NCI-H128 (cell line): Measurements from ENCODE around the gene U2AF1L4.

Experiments used
- DNase-seq: peaks from one replicate; lab custom pipeline; 2025; ENCODE audit not compliant: unreplicated experiment; lab: John Stamatoyannopoulos, UW

Gene U2AF1L4

DNA sequence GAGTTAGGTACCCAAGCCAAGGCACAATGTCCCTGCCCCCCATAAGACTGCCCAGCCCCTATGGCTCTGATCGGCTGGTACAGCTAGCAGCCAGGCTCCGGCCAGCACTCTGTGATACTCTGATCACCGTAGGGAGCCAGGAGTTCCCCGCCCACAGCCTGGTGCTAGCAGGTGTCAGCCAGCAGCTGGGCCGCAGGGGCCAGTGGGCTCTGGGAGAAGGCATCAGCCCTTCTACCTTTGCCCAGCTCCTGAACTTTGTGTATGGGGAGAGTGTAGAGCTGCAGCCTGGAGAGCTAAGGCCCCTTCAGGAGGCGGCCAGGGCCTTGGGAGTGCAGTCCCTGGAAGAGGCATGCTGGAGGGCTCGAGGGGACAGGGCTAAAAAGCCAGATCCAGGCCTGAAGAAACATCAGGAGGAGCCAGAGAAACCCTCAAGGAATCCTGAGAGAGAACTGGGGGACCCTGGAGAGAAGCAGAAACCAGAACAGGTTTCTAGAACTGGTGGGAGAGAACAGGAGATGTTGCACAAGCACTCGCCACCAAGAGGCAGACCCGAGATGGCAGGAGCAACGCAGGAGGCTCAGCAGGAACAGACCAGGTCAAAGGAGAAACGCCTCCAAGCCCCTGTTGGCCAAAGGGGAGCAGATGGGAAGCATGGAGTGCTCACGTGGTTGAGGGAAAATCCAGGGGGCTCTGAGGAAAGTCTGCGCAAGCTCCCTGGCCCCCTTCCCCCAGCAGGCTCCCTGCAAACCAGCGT, 30.4 kb downstream of the U2AF1L4 start:
- no peak for DNase-seq

DNA sequence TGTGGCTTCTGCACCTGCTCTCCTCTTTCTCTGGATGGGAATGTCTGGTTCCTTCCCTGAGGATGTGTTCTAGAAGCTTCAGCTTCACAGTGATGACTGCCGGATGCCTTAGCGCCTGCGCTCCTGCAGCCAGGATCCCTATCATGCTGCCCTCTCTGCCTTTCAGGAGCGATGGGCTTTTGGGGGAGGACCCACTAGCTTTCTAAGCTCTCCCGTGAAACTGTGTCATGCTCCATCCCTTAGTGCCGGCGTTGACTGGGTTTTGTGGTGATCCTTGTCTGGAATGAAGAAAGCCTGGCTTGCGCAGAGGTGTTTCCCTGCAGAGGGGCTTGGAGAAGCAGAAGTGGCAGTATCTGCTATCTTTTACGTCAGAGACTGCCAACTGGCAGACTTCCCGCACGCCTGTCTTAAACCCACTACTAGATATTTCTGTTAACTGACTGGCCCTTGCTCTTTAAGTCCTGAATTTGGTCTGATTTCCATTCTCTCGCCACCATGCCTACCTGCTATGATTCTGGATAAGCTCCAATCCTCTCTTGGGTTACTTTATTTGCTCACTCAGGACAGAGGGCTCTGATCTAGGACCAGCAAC, 31.2 kb downstream of the U2AF1L4 start:
- DNase-seq: no peak

DNA sequence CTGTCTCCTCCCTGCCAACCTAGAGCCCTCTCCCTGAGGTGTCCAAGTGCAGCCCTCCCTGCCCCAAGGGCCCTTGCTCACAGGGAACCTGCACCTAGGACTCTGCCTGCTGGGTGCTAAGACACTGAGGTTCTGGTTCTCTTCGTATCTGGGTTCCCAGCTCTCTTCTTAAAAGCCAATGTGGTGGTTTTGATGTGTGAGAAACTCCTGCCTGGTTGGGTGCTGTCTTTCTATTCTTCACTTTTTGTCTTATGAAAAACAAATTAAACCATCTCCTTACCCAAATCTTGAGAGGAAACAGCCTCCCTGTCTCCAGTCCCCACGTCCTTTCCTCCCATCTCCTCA, 31.7 kb downstream of the U2AF1L4 start:
- DNase-seq: no peak

DNA sequence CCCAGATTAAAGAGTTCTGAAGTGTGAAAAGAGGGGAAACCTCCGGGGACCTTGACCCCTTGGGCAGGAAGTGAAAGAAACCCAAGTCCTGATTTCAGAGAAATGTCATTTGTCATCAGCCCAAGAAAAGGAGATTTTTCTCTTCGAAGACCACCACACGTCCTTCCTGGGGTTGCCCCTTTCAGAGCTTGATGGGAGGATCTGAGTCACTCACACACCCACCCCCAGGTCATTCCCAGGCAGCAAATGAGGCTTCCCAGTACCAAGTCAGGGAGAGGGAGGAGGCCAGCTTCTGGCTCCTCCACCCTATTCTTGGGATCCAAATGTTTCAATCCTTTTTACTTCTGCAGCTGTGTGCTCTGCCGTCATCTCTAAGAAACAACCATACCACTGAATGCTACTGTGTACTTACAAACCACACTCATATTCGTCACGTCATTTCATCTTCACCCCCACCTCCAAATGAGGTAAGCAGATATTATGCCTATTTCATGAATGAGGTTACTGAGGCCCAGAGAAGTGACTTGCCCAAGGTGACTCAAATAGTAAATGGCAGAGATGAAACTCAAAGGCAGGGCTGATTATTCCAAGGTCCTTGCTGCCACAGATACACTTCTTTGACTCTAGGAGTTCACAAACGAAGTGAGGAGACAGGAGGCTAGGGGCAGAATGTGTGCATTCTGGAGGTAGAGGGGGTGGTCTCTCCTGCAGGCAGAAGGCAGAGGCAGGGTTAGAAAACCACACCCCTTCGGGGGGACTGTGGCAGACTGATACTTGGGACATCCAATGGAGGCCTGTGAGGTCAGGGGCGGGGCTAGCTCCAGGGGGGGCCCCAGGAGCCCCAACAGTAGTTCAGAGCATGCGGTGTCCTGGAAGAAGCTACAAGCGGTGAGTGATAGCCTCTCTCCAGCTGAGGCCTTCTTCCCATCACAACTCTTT, 32.4 kb downstream of the U2AF1L4 start:
- DNase-seq: no peak

DNA sequence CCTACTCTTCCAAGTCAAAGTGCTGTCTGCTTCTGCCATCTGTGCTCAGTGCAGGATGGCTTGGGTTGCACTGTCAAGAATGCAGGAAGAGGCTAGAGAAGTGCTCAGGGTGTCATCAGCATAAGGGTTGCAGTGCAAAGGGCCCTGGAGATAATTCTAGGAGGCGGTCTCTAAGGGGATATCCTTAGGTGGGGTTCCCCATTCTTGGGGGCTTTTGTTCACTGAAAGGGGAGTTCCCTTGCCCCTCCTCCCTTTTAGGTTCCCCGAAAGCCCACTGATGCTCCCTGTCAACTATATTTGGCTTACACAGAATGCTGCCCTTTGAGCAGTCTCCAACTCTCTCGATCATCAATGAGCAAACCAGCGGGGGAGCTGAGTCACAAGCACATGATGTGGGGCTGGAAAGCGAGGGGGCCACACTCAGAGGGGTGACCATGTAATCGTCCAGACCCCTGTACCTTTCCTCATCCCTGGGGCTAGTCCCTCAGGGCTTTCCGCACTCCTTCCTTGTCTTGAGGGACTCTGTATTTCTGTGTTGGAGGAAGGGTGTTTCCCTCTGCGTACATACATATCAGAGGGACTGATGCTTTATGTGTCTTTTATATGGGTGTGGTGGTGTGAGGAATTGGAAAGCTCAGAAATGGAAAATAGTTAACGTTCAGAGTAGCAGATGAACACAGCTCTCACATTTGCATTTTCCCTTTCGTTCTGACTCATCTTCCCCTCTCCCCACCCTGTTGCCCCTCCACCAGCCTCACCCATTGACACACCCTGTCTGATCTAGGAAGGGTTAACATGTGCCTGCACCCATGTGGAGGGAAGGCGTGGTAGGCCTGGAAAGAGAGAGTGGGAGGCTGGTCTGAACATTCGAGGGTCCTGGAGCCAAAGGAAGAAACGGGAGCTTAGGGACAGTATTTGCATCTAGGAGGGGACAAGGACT, 34.2 kb downstream of the U2AF1L4 start:
- no peak for DNase-seq

DNA sequence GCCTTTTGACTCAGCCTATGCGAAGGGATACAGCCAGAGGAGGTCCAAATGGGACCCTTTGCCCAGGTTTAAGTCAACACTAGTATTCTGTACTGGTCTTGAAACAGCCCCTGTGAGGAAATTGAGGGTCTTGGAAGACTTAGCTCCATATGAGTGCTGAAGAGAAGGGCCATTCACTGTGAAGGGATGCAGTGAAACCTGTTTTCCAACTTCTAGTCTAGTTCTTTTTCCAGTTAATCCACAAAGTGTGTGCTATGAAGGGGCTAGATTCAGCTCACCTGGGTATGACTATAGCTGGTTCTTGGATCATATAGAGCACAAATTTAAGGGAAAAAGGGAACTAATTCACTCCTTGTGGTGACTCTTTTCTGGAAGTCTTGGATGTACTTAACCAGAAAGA, 36.8 kb downstream of the U2AF1L4 start:
- no peak for DNase-seq

DNA sequence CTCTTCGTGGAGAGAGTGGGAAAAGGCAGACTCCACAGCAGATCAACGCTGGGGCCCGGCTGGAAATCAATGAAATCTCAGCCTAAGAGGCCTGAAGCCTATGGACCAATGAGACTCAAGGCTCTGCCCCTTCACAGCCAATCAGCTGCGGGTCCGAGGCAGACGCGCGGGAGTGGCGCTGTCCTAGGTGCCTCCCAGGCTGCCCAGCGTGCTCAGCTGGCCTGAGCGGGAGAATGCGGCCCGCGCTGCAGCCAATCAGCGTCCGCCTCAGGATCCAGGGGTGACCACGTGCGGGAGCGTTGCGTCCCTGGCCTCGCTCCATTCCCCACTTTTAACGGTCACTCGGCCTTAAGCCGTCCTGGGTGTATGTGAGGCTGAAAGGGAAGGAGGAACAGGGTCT, 41.0 kb downstream of the U2AF1L4 start, which contains the start of gene ZBTB32:
ZBTB32 (plus strand) TSS at position 341 of the 400 bp plus-strand sequence. CDS start 10,069 bp downstream, outside the sequence.
- no peak for DNase-seq

DNA sequence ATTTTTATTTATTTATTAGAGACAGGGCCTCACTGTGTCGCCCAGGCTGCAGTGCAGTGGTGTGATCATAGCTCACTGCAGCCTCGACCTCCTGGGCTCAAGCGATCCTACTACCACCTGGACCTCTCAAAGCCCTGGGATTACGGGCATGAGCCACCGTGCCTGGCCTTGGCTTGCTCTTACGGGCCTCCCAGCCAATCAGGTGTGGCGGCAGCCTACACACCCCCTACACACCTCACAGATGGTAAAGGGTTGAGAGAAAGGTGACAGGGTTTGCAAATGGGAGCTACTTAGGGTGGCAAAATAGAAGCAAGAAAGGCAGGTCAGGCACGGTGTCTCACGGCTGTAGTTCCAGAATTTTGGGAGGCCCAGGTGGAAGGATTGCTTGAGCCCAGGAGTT, 41.9 kb downstream of the U2AF1L4 start:
- no peak for DNase-seq

DNA sequence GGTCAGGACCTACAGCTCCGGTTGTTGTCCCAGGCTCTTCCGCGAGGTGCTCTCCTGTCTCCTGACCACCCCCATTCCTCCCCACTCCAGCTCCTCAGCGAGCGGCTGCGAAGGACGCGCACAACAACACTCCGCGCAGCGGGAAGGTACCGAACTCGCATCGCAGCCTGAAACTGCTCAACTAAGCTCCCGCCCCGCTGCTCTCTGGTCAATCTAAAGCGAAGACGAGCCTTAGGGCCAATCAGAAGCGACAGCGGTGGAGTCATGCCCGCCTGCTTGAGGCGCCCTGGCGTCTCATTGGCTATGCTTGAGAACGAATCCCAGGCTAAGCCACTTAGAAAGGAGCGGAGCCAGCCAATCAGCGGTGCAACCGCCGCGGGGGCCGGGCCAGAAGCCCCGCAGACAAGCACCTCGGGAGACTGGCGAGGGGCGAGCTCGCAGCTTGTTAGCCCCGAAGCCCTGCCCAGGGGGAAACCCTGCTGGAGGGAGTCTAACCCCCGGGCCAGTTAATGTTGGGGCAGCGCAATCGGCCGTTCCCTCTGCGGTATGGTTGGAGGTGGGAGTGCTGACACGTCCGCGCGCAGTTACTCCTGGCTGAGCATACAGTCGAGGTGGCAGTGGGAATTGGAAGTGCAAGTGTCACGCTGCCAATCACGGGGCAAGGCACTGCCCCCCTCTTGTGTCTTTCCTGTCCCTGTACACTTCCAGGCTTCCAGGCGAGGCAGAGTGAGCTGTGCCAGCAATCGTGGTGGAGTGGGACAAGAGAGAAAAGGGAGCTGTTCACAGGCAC, 42.8 kb downstream of the U2AF1L4 start:
- peak; percentile 98 for DNase-seq

DNA sequence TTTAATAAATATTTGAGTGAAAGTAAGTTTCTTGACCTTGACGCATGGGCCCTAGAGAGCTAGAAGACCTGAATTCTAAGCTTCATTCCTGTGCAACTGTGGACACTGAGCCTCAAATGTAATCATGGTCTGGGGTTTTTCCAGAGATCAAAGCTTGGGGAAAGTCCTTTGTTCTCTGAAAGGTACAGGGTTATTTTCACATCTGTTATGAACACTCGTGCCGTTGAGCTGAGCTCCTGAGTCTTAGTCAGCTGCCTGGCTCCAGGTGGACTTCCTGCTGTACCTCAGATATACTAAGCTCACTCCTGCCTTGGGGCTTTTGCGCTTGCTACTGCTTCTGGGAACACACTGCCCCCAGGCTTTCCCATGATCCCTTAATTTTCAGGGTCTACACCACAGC, 48.4 kb downstream of the U2AF1L4 start:
- DNase-seq: no peak

DNA sequence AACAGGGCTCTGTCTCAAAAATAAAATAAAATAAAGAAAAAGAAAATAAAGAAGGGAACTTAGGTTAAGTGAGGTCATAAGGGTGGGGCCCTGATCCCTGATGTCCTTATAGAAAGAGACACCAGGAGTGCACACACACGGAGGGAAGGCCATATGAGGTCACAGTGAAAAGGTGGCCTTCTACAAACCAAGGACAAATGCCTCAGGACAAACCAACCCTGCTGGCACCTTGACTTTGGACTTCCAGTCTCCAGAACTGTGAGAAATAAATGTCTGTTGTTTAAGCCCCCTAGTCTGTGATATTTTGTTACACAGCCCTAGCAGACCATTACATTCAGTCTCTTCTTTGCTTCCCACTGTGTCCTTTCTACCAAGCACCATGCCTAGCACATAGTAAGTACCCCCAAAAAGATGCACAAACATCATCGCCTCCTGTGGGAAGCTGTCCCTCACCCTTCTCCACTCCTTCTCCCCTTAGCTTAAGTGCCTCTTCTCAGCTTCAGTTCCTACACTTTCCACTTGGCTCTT, 49.3 kb downstream of the U2AF1L4 start:
- no peak for DNase-seq

DNA sequence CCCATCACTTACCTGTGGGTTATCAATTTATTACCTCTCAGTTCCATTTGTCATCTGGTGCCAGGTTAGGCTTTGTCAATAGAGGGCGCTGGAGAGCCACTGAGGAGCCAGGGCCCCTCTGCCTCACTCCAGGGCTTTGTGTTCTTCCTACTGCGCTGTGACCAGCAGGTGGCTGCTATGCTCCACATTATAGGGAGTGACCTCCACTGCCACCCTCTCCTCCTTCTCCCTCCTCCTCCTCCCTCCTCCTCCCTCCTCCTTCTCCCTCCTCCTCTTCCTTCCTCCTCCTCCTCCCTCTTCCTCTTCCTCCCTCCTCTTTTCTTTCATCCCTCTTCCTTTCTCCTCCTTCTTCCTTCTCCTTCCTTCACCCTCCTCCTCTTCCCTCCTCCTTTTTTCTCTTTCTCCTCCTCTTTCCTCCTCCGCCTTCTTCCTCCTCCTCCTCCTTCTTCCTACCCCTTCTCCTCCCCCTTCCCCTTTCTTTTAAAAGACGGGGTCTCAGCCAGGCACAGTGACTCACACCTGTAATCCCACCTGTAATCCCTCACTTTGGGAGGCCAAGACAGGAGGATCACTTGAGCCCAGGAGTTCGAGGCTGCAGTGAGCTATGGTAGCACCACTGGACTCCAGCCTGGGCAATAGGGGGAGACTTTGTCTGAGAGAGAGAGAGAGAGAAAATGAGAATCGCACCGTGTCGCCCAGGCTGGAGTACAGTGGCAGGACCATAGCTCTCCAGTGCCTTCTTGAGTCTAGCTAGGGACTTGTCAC, 51.2 kb downstream of the U2AF1L4 start:
- DNase-seq: peak; percentile 91

DNA sequence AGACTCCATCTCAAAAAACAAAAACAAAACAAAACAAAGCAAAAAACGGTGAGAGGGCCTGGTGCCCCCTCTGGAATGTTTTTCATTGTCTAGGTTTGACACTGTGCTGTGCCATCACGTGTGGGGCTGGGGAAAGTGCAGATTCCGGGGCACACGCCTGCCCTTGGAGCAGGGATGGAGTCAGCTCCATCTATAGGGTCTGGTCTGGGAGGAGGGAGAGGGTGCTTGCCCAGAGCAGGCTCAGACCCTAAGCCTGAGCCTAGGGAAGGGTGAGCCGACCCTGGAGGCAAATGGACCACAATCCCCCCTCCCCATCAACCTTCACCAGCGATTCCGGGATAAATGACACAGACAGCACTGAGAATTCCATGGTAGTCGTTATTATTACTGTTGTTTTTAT, 51.8 kb downstream of the U2AF1L4 start:
- DNase-seq: no peak
